ENCODE results near the gene LONP2.
"Not testable (repeated sequence)": the region's sequence is repeated elsewhere in the genome, so short reads cannot be mapped to it uniquely, and the experiment has no call there.

The LONP2 gene

DNA sequence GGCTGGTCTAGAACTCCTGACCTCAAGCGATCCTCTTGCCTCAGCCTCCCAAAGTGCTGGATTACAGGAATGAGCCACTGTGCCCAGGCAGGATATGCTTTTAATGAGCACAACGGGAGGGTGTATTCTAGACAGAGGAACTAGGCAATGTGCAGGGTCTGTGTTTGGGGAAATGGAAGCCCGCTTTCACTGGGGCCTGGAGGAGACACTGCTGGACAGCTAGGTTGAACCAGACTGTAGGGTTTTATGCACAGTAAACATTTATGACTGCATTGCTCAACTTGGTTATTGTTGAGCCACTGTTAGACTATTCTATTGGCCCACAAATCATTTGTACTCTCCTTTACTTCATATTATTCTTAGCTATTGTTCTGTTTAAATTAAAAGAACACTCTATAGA, 151.3 kb downstream of the LONP2 start:
- DNase-seq: no peak

DNA sequence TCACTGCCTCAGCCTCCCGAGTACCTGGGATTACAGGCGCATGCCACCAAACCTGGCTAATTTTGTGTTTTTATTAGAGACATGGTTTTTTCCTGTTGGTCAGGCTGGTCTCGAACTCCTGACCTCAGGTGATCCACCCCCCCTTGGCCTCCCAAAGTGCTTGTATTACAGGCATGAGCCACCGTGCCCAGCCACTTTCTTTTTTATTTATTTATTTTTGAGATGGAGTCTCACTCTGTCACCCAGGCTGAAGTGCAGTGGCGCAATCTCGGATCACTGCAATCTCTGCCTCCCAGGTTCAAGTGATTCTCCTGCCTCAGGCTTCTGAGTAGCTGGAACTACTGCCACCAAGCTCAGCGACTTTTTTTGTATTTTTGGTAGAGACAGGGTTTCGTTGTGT, 158.4 kb downstream of the LONP2 start:
- DNase-seq: not testable (repeated sequence)

GRCh38 chr16:48405153-48405552, 161.1 kb downstream of the LONP2 start:
- DNase-seq: no peak

DNA sequence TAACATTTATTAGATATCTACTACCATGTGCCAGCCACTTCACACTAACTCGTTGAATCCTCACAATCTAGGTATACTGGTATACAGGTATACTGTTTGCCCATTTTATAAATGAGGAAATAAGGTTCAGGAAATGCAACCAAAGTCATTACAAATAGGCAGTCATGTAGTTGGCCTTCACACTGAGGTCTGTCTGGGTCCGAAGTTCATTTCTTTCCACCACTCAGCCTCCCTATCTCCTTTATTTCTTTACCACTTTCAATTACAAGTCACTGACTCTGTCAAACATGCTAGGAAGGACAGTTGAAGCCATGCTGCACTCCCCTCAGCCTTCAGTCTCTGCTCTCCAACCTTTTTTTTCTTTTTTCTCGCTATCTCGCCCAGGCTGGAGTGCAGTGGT, 161.8 kb downstream of the LONP2 start:
- no peak for DNase-seq

Data from activated CD4-positive, alpha-beta T cell treated with anti-CD3 and anti-CD28 coated beads, Interleukin-2, amount 50 U/mL, for 1 hour (primary cell).